ENCODE measurements around the gene REC114. TPM values are rescaled to one million over a fixed set of nuclear protein-coding genes. Genes with fewer than 3 reads are reported as not detected.

The REC114 gene
- total RNA-seq, 4 donors from 2014 or later = not detected

GRCh38 chr15:73522011-73522410 is 79.0 kb downstream of the REC114 start:
- ATAC-seq (ENCODE audit: low FRiP score) (no peak), DNase-seq (ENCODE audit: low spot score) (no peak)
- no peak for TF ChIP-seq CTCF (IDR thresholded peaks at IDR 0.05)

- no peak for ATAC-seq (ENCODE audit: low FRiP score)
- TF ChIP-seq CTCF (IDR thresholded peaks at IDR 0.05) = no peak
- no peak for DNase-seq (ENCODE audit: low spot score)
Observed at GRCh38 chr15:73524919-73525318, 82.0 kb downstream of the REC114 start.

GRCh38 chr15:73527598-73527997 is 84.6 kb downstream of the REC114 start:
- ATAC-seq (ENCODE audit: low FRiP score) (no peak), DNase-seq (ENCODE audit: low spot score) (no peak)
- no peak for TF ChIP-seq CTCF (IDR thresholded peaks at IDR 0.05)

GRCh38 chr15:73530649-73531048 is 87.7 kb downstream of the REC114 start:
- no peak for TF ChIP-seq CTCF (IDR thresholded peaks at IDR 0.05)
- no peak for DNase-seq (ENCODE audit: low spot score)
- ATAC-seq (ENCODE audit: low FRiP score) = no peak

GRCh38 chr15:73538123-73538522 is 95.2 kb downstream of the REC114 start:
- DNase-seq (ENCODE audit: low spot score) (no peak), ATAC-seq (ENCODE audit: low FRiP score) (no peak)
- no peak for TF ChIP-seq CTCF (IDR thresholded peaks at IDR 0.05)

- no peak for TF ChIP-seq CTCF (IDR thresholded peaks at IDR 0.05)
- ATAC-seq (ENCODE audit: low FRiP score) (no peak), DNase-seq (ENCODE audit: low spot score) (no peak)
Observed at GRCh38 chr15:73538563-73539211, 95.7 kb downstream of the REC114 start.
